GM12878 (cell line): Measurements from ENCODE around the gene CREB3L1. TPM values are rescaled to one million over a fixed set of nuclear protein-coding genes. Genes with fewer than 3 reads are reported as not detected.

Experiments
- ATAC-seq: fragments of 200-7000 bp; cut with Tn5 transposase; 3 replicates; pipeline ENCODE4 v1.9.1; 2020; ENCODE audit warnings: mild to moderate bottlenecking, moderate library complexity
- BruUV-seq: library from RNA; stranded (reverse); fragments of 400-500 nt; replicated peaks from 2 replicates; lab custom pipeline; 2021; lab: Mats Ljungman, UMichigan
- CTCF ChIA-PET: fragments of 300-600 bp; sonication (Branson Sonifier 250); formaldehyde crosslinking; extraction: SDS; loops from one replicate; lab custom pipeline; 2021; ENCODE audit warnings: inconsistent platforms; lab: Yijun Ruan, JAX
- POLR2A ChIA-PET: fragments of 350-600 bp; formaldehyde crosslinking; extraction: SDS; loops from one replicate; lab custom pipeline; 2021; ENCODE audit warnings: inconsistent platforms; lab: Charles Lee
- RAD21 ChIA-PET: fragments of 300-600 bp; sonication (Branson Sonifier 250); formaldehyde crosslinking; loops from one replicate; lab custom pipeline; 2023; ENCODE audit warnings: antibody characterized with exemption; ENCODE audit not compliant: unreplicated experiment; lab: Charles Lee
- SMC1A ChIA-PET: fragments of 300-600 bp; sonication (Branson Sonifier 250); formaldehyde crosslinking; loops from one replicate; lab custom pipeline; 2023; ENCODE audit not compliant: unreplicated experiment, uncharacterized antibody; lab: Charles Lee
- DNase-seq: peaks from one replicate; pipeline ENCODE4 v3.0.0-alpha.2; 2011; ENCODE audit warnings: low read depth, low spot score
- FAIRE-seq: peaks from 3 replicates; lab custom pipeline; 2011; peaks lifted over from hg19 to GRCh38; lab: Jason Lieb, UNC
- H2AFZ ChIP-seq: 2 replicates; pipeline ENCODE4 v1.6.0; 2011; ENCODE audit warnings: low read depth, low read length, control low read depth; ENCODE audit not compliant: control insufficient read depth
- H3K27ac ChIP-seq: 2 replicates; pipeline ENCODE4 v1.5.1; 2011; ENCODE audit warnings: control low read depth; ENCODE audit not compliant: control insufficient read depth, insufficient read depth
- H3K27me3 ChIP-seq, 2 experiments: replicated peaks in 1 of 2; 2 replicates each; pipeline versions ENCODE4 v1.6.0 to v1.6.1; 2011; ENCODE audit warnings: low read length in 1 of 2; ENCODE audit not compliant: control insufficient read depth in 2 of 2, insufficient read depth in 2 of 2
- H3K36me3 ChIP-seq, 2 experiments: 2 replicates each; pipeline ENCODE4 v1.5.1; 2011; ENCODE audit warnings: low read length in 1 of 2; ENCODE audit not compliant: control insufficient read depth in 2 of 2, insufficient read depth in 2 of 2
- H3K4me1 ChIP-seq: 2 replicates; pipeline ENCODE4 v1.6.1; 2011; ENCODE audit warnings: mild to moderate bottlenecking, low read length, moderate library complexity, mixed read lengths; ENCODE audit not compliant: control insufficient read depth, insufficient read depth
- H3K4me2 ChIP-seq: 2 replicates; pipeline ENCODE4 v1.6.0; 2011; ENCODE audit warnings: control low read depth; ENCODE audit not compliant: control insufficient read depth, insufficient read depth
- H3K4me3 ChIP-seq: fragments of 200-600 bp; sonication (generic); 2 replicates; pipeline ENCODE4 v1.5.1; 2016
- H3K79me2 ChIP-seq: 2 replicates; pipeline ENCODE4 v1.6.0; 2011; ENCODE audit warnings: low read length; ENCODE audit not compliant: control insufficient read depth, insufficient read depth
- H3K9ac ChIP-seq: 2 replicates; pipeline ENCODE4 v1.8.0; 2011; ENCODE audit warnings: low read length, control low read depth, mixed read lengths; ENCODE audit not compliant: control insufficient read depth, insufficient read depth
- H3K9me3 ChIP-seq: replicated peaks from 3 replicates; pipeline ENCODE4 v1.5.1; 2011; ENCODE audit warnings: mild to moderate bottlenecking, low read length; ENCODE audit not compliant: control insufficient read depth, insufficient read depth
- H4K20me1 ChIP-seq: 2 replicates; pipeline ENCODE4 v1.6.0; 2011; ENCODE audit not compliant: control insufficient read depth, insufficient read depth
- CBX3 ChIP-seq: fragments of 200-600 bp; sonication (generic); IDR thresholded peaks from 2 replicates; pipeline ENCODE4 v1.6.1; 2016; ENCODE audit warnings: low read depth, borderline replicate concordance
- CUX1 ChIP-seq: IDR thresholded peaks from 2 replicates; pipeline ENCODE4 v1.6.1; 2012; ENCODE audit warnings: improper control_type of control experiment, low read depth, low read length; ENCODE audit not compliant: insufficient replicate concordance
- EZH2 ChIP-seq: IDR thresholded peaks from 2 replicates; pipeline ENCODE4 v1.6.1; 2012; ENCODE audit warnings: low read depth, mild to moderate bottlenecking, control low read depth, inconsistent platforms, low read length, borderline replicate concordance; ENCODE audit not compliant: control insufficient read depth
- FOS ChIP-seq: IDR thresholded peaks from 3 replicates; pipeline ENCODE4 v1.6.1; 2011; ENCODE audit warnings: borderline replicate concordance; ENCODE audit not compliant: insufficient read length; ENCODE audit errors: extremely low read depth
- FOXM1 ChIP-seq: IDR thresholded peaks from 2 replicates; pipeline ENCODE4 v1.6.1; 2012; ENCODE audit warnings: low read depth, mild to moderate bottlenecking, inconsistent platforms, low read length, moderate library complexity
- KDM1A ChIP-seq: fragments of 200-600 bp; sonication (generic); IDR thresholded peaks from 2 replicates; pipeline ENCODE4 v1.6.1; 2016; ENCODE audit warnings: borderline replicate concordance
- KLF5 ChIP-seq: fragments of 450-650 bp; IDR thresholded peaks from 2 replicates; pipeline ENCODE4 v1.6.1; 2014; ENCODE audit warnings: mild to moderate bottlenecking; ENCODE audit not compliant: partially characterized antibody
- MXI1 ChIP-seq: fragments of 150-350 bp; IDR thresholded peaks from 2 replicates; pipeline ENCODE4 v1.6.1; 2011; ENCODE audit warnings: low read depth, mild to moderate bottlenecking, inconsistent platforms, low read length, improper control_type of control experiment
- NR2C1 ChIP-seq: fragments of 450-650 bp; IDR thresholded peaks from 2 replicates; pipeline ENCODE4 v1.6.1; 2017; ENCODE audit warnings: antibody characterized with exemption, mild to moderate bottlenecking, moderate library complexity
- PAX8 ChIP-seq: fragments of 450-650 bp; IDR thresholded peaks from 2 replicates; pipeline ENCODE4 v1.6.1; 2017; ENCODE audit warnings: mild to moderate bottlenecking, moderate library complexity
- PKNOX1 ChIP-seq: fragments of 450-650 bp; IDR thresholded peaks from 2 replicates; pipeline ENCODE4 v1.6.1; 2016; ENCODE audit warnings: mild to moderate bottlenecking
- RELA ChIP-seq: fragments of 450-650 bp; IDR thresholded peaks from 2 replicates; pipeline ENCODE4 v1.8.0; 2014; ENCODE audit warnings: borderline replicate concordance; ENCODE audit not compliant: partially characterized antibody
- WRNIP1 ChIP-seq: IDR thresholded peaks from 2 replicates; pipeline ENCODE4 v1.6.1; 2011; ENCODE audit warnings: low read depth, low read length, improper control_type of control experiment, borderline replicate concordance
- YBX1 ChIP-seq: fragments of 450-650 bp; IDR thresholded peaks from 2 replicates; pipeline ENCODE4 v1.6.1; 2016; ENCODE audit warnings: antibody characterized with exemption
- ZNF592 ChIP-seq: fragments of 450-650 bp; IDR thresholded peaks from 2 replicates; pipeline ENCODE4 v1.6.1; 2017; ENCODE audit warnings: mild to moderate bottlenecking, moderate library complexity
- WGBS: methylation state at CpG from one replicate; pipeline ENCODE4 v1.1.6; 2016; ENCODE audit warnings: low lambda C conversion rate; ENCODE audit not compliant: insufficient replicate concordance, insufficient coverage; ENCODE audit errors: missing lambda C conversion rate; 5-methylcytosine and 5-hydroxymethylcytosine counted together
- in situ Hi-C: fragments of 300-500 bp; cut with MboI; formaldehyde crosslinking; loops from 9 replicates; pipeline ENCODE4 v1.14.3; 2018; ENCODE audit warnings: mixed read lengths
- intact Hi-C: fragments of 100-400 bp; cut with micrococcal nuclease; formaldehyde crosslinking; loops from one replicate; pipeline ENCODE4 v1.14.2; 2022; ENCODE audit not compliant: unreplicated experiment
- polyA plus RNA-seq, 11 experiments: library from polyadenylated mRNA; depleted of rRNA in 4 of 11; unstranded in 6 of 11; stranded (reverse) in 5 of 11; fragments of >200 nt; fragmentation: Nextera tagmentation in 4 of 11; fragmentation: Illumina TruSeq in 1 of 11; extraction: Ambion mirVana in 4 of 11; extraction: Trizol in 1 of 11; gene quantifications; 1 replicate in 1 of 11; 2 replicates in 10 of 11; pipeline versions ENCODE4 v1.2.1 to v1.2.3, GENCODE V29; 2011 to 2016; ENCODE audit warnings: inconsistent platforms in 2 of 11, missing spikeins in 2 of 11, low read depth in 1 of 11
- total RNA-seq, 4 experiments: library from RNA; depleted of rRNA in 3 of 4; stranded (reverse); fragments of >200 nt in 3 of 4; fragmentation: Illumina TruSeq in 1 of 4; extraction: Trizol in 1 of 4; gene quantifications; 2 replicates each; pipeline versions ENCODE4 v1.2.1 to v1.2.3, GENCODE V29; 2013 to 2021

The CREB3L1 gene
- total and polyA plus RNA-seq, 10 of the 15 experiments (the other 5 are each of a cell fraction or from before 2014, with no cell fraction given): 0.03 to 1.4 (median 0.22) TPM

- FAIRE-seq (no peak), DNase-seq (no peak), ATAC-seq (no peak)
- POLR2A ChIA-PET: no interaction called here
- Histone ChIP-seq H3K79me2 (no peaks in the 10 kb centered on the region), H3K36me3 (no peaks in the 10 kb centered on the region), H3K27me3 (no peaks in the 10 kb centered on the region; a peak in 3 of 4 replicates), H3K9me3 (no peaks in the 10 kb centered on the region), H3K4me2 (no peak overlapping the region), H3K9ac (no peak overlapping the region), H3K4me1 (peaks cover 1% of the 10 kb centered on the region), H3K4me3 (no peak overlapping the region), H4K20me1 (no peaks in the 10 kb centered on the region), H2AFZ (no peak overlapping the region), H3K27ac (no peak overlapping the region)
- in situ Hi-C loops (no loop called here), intact Hi-C loops (loop anchor here (10.0 kb wide), 1 partner anchor 215 kb away; the partner anchor contains the start of gene PHF21A)
- 47% methylated on average over 2 of the region's 2 CpGs for WGBS
- CTCF ChIA-PET: interaction anchor here (1.0 to 1.2 kb wide), 2 partner anchors 24 to 30 kb away, joined by 4 to 5 read pairs; no protein-coding TSS in a partner anchor
- SMC1A ChIA-PET: interaction anchor here (1.3 kb wide), 1 partner anchor 32 kb away, joined by 3 read pairs; no protein-coding TSS in a partner anchor
- no TSS peak for BruUV-seq
- RAD21 ChIA-PET: no interaction called here
- no peak for TF ChIP-seq CUX1
- no peak for TF ChIP-seq FOXM1
- TF ChIP-seq KDM1A: no peak
- TF ChIP-seq WRNIP1: no peak
- no peak for TF ChIP-seq EZH2
- no peak for TF ChIP-seq RELA
- no peak for TF ChIP-seq ZNF592
- TF ChIP-seq MXI1: no peak
- no peak for TF ChIP-seq YBX1
- no peak for TF ChIP-seq PKNOX1
- no peak for TF ChIP-seq FOS
- TF ChIP-seq KLF5: no peak
- no peak for TF ChIP-seq PAX8
- TF ChIP-seq CBX3: no peak
- TF ChIP-seq NR2C1: no peak
Measured at GRCh38 chr11:46339816-46340215, 62.4 kb downstream of the CREB3L1 start.
